ENCODE measurements around the gene MSL3. TPM values are rescaled to one million over a fixed set of nuclear protein-coding genes. Genes with fewer than 3 reads are reported as not detected.

The MSL3 gene
- polyA plus RNA-seq, 1 donor (not counting 4 experiments of a cell fraction or from before 2014, with no cell fraction given): 30.7 TPM

GRCh38 chrX:11754958-11755645 lies 2.9 kb upstream of the MSL3 start:
- Histone ChIP-seq H2AFZ (ENCODE audit: control insufficient read depth, low read length) (no peak overlapping the region), H3K9me3 (ENCODE audit: control insufficient read depth, low read depth, low read length) (no peaks in the 10 kb centered on the region), H3K9ac (ENCODE audit: control insufficient read depth, extremely low read depth, insufficient read depth, low read length) (no peak overlapping the region), H4K20me1 (ENCODE audit: control insufficient read depth, extremely low read depth, insufficient read depth, low read length) (no peaks in the 10 kb centered on the region), H3K4me1 (ENCODE audit: control insufficient read depth, extremely low read depth, insufficient read depth, low read length) (peaks cover 5% of the 10 kb centered on the region), H3K27ac (ENCODE audit: control insufficient read depth, insufficient read depth, low read length) (no peak overlapping the region), H3K9me1 (ENCODE audit: control insufficient read depth, extremely low read depth, insufficient read depth, low read length) (no peaks in the 10 kb centered on the region), H3K79me2 (ENCODE audit: control insufficient read depth, insufficient read depth, low read length) (no peaks in the 10 kb centered on the region), H3K4me3 (ENCODE audit: control insufficient read depth in 2 of 3, extremely low read depth in 1 of 3, insufficient read depth in 2 of 3, low read depth in 1 of 3, low read length in 3 of 3) (no peak overlapping the region), H3K4me2 (ENCODE audit: control insufficient read depth, extremely low read depth, insufficient read depth, low read depth, low read length) (no peak overlapping the region), H3K36me3 (ENCODE audit: control insufficient read depth in 2 of 2, extremely low read depth in 1 of 2, insufficient read depth in 2 of 2, low read length in 2 of 2) (no peaks in the 10 kb centered on the region), H3K27me3 (ENCODE audit: control insufficient read depth, extremely low read depth, insufficient read depth, low read length) (no peaks in the 10 kb centered on the region)
- dilution Hi-C loops (cut with MboI; ENCODE audit: extremely low pct_ligation_motif_present, low sequenced_read_pairs): no loop called here
- no peak for FAIRE-seq
- TF ChIP-seq EZH2 (IDR thresholded peaks at IDR 0.05; ENCODE audit: low read length): no peak
- TF ChIP-seq CTCF (optimal IDR thresholded peaks at IDR 0.05 in 1 of 3, IDR thresholded peaks at IDR 0.05 in 1 of 3, conservative IDR thresholded peaks at IDR 0.05 in 1 of 3; ENCODE audit: extremely low read depth in 1 of 3, insufficient read depth in 2 of 3, low read length in 3 of 3): no peak
- DNase-seq (ENCODE audit: low read depth, low spot score): no peak

- H3K9me3 ChIP-seq (ENCODE audit: control insufficient read depth, low read depth, low read length): no peaks in the 10 kb centered on the region
- no peak overlapping the region for H3K4me3 ChIP-seq (ENCODE audit: control insufficient read depth in 2 of 3, extremely low read depth in 1 of 3, insufficient read depth in 2 of 3, low read depth in 1 of 3, low read length in 3 of 3)
- no peaks in the 10 kb centered on the region for H4K20me1 ChIP-seq (ENCODE audit: control insufficient read depth, extremely low read depth, insufficient read depth, low read length)
- no peak overlapping the region for H3K9ac ChIP-seq (ENCODE audit: control insufficient read depth, extremely low read depth, insufficient read depth, low read length)
- no peak overlapping the region for H3K4me2 ChIP-seq (ENCODE audit: control insufficient read depth, extremely low read depth, insufficient read depth, low read depth, low read length)
- H3K9me1 ChIP-seq (ENCODE audit: control insufficient read depth, extremely low read depth, insufficient read depth, low read length): no peaks in the 10 kb centered on the region
- no peak for TF ChIP-seq EZH2 (IDR thresholded peaks at IDR 0.05; ENCODE audit: low read length)
- TF ChIP-seq CTCF (optimal IDR thresholded peaks at IDR 0.05 in 1 of 3, IDR thresholded peaks at IDR 0.05 in 1 of 3, conservative IDR thresholded peaks at IDR 0.05 in 1 of 3; ENCODE audit: extremely low read depth in 1 of 3, insufficient read depth in 2 of 3, low read length in 3 of 3): no peak
- dilution Hi-C loops (cut with MboI; ENCODE audit: extremely low pct_ligation_motif_present, low sequenced_read_pairs): no loop called here
- no peaks in the 10 kb centered on the region for H3K36me3 ChIP-seq (ENCODE audit: control insufficient read depth in 2 of 2, extremely low read depth in 1 of 2, insufficient read depth in 2 of 2, low read length in 2 of 2)
- no peak overlapping the region for H3K27ac ChIP-seq (ENCODE audit: control insufficient read depth, insufficient read depth, low read length)
- no peaks in the 10 kb centered on the region for H3K79me2 ChIP-seq (ENCODE audit: control insufficient read depth, insufficient read depth, low read length)
- peaks cover 5% of the 10 kb centered on the region for H3K4me1 ChIP-seq (ENCODE audit: control insufficient read depth, extremely low read depth, insufficient read depth, low read length)
- no peak overlapping the region for H2AFZ ChIP-seq (ENCODE audit: control insufficient read depth, low read length)
- no peaks in the 10 kb centered on the region for H3K27me3 ChIP-seq (ENCODE audit: control insufficient read depth, extremely low read depth, insufficient read depth, low read length)
- DNase-seq (ENCODE audit: low read depth, low spot score): no peak
- FAIRE-seq: no peak
Observed at GRCh38 chrX:11755724-11756123, 2.3 kb upstream of the MSL3 start.

All from keratinocyte (primary cell).